Tibial nerve (tissue), 3 donors: Measurements from ENCODE around the gene ROR1.

Source experiments
- POLR2A ChIP-seq, 2 donors: fragments of 450-650 bp; IDR thresholded peaks; one replicate each; pipeline ENCODE4 v1.6.1; 2017; ENCODE audit warnings: antibody characterized with exemption in 2 of 2, mild to moderate bottlenecking in 2 of 2, moderate library complexity in 2 of 2
- TF ChIP-seq, protein P1 (sequence below), 5 experiments: fragments of 200-600 bp in 3 of 5; fragments of 450-650 bp in 2 of 5; sonication (generic) in 3 of 5; IDR thresholded peaks; one replicate each; pipeline ENCODE4 v1.5.1; 2016 to 2019; ENCODE audit warnings: antibody characterized with exemption in 5 of 5, mild to moderate bottlenecking in 3 of 5, moderate library complexity in 2 of 5

DNA sequence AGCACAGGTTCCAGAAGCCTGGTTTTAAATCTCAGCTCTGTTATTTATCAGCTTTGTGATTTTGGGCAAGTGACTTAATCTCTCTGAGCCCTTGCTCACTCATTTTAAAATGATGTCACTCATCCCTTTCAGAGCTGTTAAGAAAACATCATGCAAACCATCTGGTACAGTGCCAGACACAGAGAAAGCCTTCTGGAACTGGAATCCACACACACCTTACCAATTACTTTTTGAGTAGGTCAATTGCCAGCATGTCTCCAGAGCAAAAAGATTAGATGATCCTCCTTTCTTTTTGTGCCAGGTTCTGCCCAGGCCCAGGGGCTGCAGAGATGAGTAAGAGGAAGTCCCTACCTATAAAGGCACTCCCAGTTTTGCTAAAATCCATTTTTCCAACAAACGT is 61.3 kb downstream of the ROR1 start:
- TF ChIP-seq, protein P1, sequence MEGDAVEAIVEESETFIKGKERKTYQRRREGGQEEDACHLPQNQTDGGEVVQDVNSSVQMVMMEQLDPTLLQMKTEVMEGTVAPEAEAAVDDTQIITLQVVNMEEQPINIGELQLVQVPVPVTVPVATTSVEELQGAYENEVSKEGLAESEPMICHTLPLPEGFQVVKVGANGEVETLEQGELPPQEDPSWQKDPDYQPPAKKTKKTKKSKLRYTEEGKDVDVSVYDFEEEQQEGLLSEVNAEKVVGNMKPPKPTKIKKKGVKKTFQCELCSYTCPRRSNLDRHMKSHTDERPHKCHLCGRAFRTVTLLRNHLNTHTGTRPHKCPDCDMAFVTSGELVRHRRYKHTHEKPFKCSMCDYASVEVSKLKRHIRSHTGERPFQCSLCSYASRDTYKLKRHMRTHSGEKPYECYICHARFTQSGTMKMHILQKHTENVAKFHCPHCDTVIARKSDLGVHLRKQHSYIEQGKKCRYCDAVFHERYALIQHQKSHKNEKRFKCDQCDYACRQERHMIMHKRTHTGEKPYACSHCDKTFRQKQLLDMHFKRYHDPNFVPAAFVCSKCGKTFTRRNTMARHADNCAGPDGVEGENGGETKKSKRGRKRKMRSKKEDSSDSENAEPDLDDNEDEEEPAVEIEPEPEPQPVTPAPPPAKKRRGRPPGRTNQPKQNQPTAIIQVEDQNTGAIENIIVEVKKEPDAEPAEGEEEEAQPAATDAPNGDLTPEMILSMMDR (IDR thresholded peaks at IDR 0.05): no peak
- TF ChIP-seq POLR2A (IDR thresholded peaks at IDR 0.05): no peak
